Activated CD4-positive, alpha-beta T cell treated with anti-CD3 and anti-CD28 coated beads for 36 hours (primary cell): ENCODE measurements around the gene ZC4H2. TPM values are rescaled to one million over a fixed set of nuclear protein-coding genes. Genes with fewer than 3 reads are reported as not detected.
"Not testable (repeated sequence)": the region's sequence is repeated elsewhere in the genome, so short reads cannot be mapped to it uniquely, and the experiment has no call there.

Source experiments
- ATAC-seq: fragments of 200-7000 bp; cut with Tn5 transposase; one replicate; pipeline ENCODE4 v1.10.0; 2021; ENCODE audit warnings: mild to moderate bottlenecking, moderate library complexity
- CTCF ChIA-PET: fragments of 350-600 bp; sonication (Branson Sonifier 250); formaldehyde crosslinking; loops from one replicate; lab custom pipeline; 2021; ENCODE audit warnings: antibody characterized with exemption; lab: Charles Lee
- POLR2A ChIA-PET: fragments of 350-600 bp; sonication (Branson Sonifier 250); formaldehyde crosslinking; loops from one replicate; lab custom pipeline; 2021; ENCODE audit warnings: antibody characterized with exemption, inconsistent platforms; lab: Charles Lee
- DNase-seq: peaks from one replicate; pipeline ENCODE4 v3.0.0-alpha.2; 2020
- H3K27ac Mint-ChIP-seq: one replicate; pipeline ENCODE4 v1.8.0; 2021; ENCODE audit warnings: mixed read lengths
- H3K27me3 Mint-ChIP-seq: one replicate; pipeline ENCODE4 v1.8.0; 2021; ENCODE audit warnings: mixed read lengths
- H3K36me3 Mint-ChIP-seq: one replicate; pipeline ENCODE4 v1.8.0; 2021; ENCODE audit warnings: low read depth, mixed read lengths
- H3K4me1 Mint-ChIP-seq: one replicate; pipeline ENCODE4 v1.8.0; 2021; ENCODE audit warnings: mixed read lengths
- H3K4me3 Mint-ChIP-seq: one replicate; pipeline ENCODE4 v1.8.0; 2021; ENCODE audit warnings: mild to moderate bottlenecking, moderate library complexity, mixed read lengths
- H3K9me3 Mint-ChIP-seq: one replicate; pipeline ENCODE4 v1.8.0; 2021; ENCODE audit warnings: low read depth, mixed read lengths
- intact Hi-C, 2 experiments: fragments of 100-400 bp; cut with DNase I in 1 of 2; cut with micrococcal nuclease in 1 of 2; formaldehyde crosslinking; loops; one replicate each; pipeline versions ENCODE4 v1.14.2 to v1.15.1; 2022 to 2024; cut with DNase I, micrococcal nuclease
- total RNA-seq, 2 experiments: library from RNA; stranded (reverse); gene quantifications; one replicate each; pipeline ENCODE4 v1.2.3, GENCODE V29; 2021

ZC4H2 gene
- total RNA-seq = 10 to 100 TPM; 14.7 to 18.8 TPM

GRCh38 chrX:64975989-64976672, at the start of gene ZC4H2:
TSS of gene ZC4H2 (minus strand) at chrX:64976450. CDS start at chrX:64976377, 73 bp downstream.
- DNase-seq (peak; percentile 81), ATAC-seq (peak; percentile 99)
- Mint-ChIP-seq H3K36me3 (peaks cover 5% of the 10 kb centered on the region), H3K9me3 (no peaks in the 10 kb centered on the region), H3K27me3 (no peaks in the 10 kb centered on the region), H3K4me3 (peak within 1 kb of the TSS; percentile 94), H3K27ac (peak within 1 kb of the TSS; percentile 81), H3K4me1 (peaks cover 18% of the 10 kb centered on the region)
- intact Hi-C loops = loop anchor here (1.0 to 10.0 kb wide), 6 partner anchors 58 to 771 kb away; partner anchors contain the start of genes MTMR8 (in 2 of the 2), AMER1 (in 1 of the 2), LAS1L (in 1 of the 2) and ZC3H12B (in 1 of the 2)
- CTCF ChIA-PET = interaction anchor here (0.6 to 0.8 kb wide), 3 partner anchors 9 to 476 kb away, joined by 3 read pairs; no protein-coding TSS in a partner anchor
- POLR2A ChIA-PET = interaction anchor here (0.7 kb wide), 1 partner anchor 692 kb away, joined by 3 read pairs; no protein-coding TSS in a partner anchor

- Mint-ChIP-seq H3K27ac (no peak overlapping the region), H3K27me3 (no peaks in the 10 kb centered on the region), H3K36me3 (peaks cover 6% of the 10 kb centered on the region), H3K4me1 (no peaks in the 10 kb centered on the region), H3K4me3 (no peak overlapping the region), H3K9me3 (peaks cover 3% of the 10 kb centered on the region)
- no peak for ATAC-seq
- no peak for DNase-seq
- intact Hi-C loops = no loop called here
- CTCF ChIA-PET = interaction anchor here (0.7 to 1.1 kb wide), 2 partner anchors 17 to 1058 kb away, joined by 3 to 6 read pairs; partner anchors contain the start of gene ZC3H12B
- POLR2A ChIA-PET = no interaction called here
These were observed 41.2 kb upstream of the ZC4H2 start for GRCh38 chrX:65017451-65017850.

- CTCF ChIA-PET = no interaction called here
- Mint-ChIP-seq H3K4me3 (no peak overlapping the region), H3K36me3 (no peaks in the 10 kb centered on the region), H3K4me1 (no peaks in the 10 kb centered on the region), H3K27ac (no peak overlapping the region), H3K9me3 (no peaks in the 10 kb centered on the region), H3K27me3 (no peaks in the 10 kb centered on the region)
- ATAC-seq (no peak), DNase-seq (no peak)
- intact Hi-C loops = no loop called here
- POLR2A ChIA-PET = no interaction called here
These were observed 38.0 kb upstream of the ZC4H2 start for GRCh38 chrX:65014230-65014629.

- Mint-ChIP-seq H3K36me3 (peaks cover 6% of the 10 kb centered on the region), H3K4me3 (no peak overlapping the region), H3K9me3 (peaks cover 6% of the 10 kb centered on the region), H3K4me1 (no peaks in the 10 kb centered on the region), H3K27ac (no peak overlapping the region), H3K27me3 (no peaks in the 10 kb centered on the region)
- DNase-seq (no peak), ATAC-seq (no peak)
- ChIA-PET POLR2A (no interaction called here), CTCF (no interaction called here)
- intact Hi-C loops = no loop called here
These were observed 33.2 kb upstream of the ZC4H2 start for GRCh38 chrX:65009459-65009858.

GRCh38 chrX:65002208-65002607, 26.0 kb upstream of the ZC4H2 start:
- H3K27me3 Mint-ChIP-seq, H3K4me3 Mint-ChIP-seq, H3K27ac Mint-ChIP-seq, CTCF ChIA-PET, DNase-seq, ATAC-seq, intact Hi-C loops, H3K4me1 Mint-ChIP-seq, POLR2A ChIA-PET: not testable (repeated sequence)
- Mint-ChIP-seq H3K9me3 (peaks cover 13% of the 10 kb centered on the region), H3K36me3 (peaks cover 13% of the 10 kb centered on the region)

- ATAC-seq (no peak), DNase-seq (no peak)
- Mint-ChIP-seq H3K27me3 (no peaks in the 10 kb centered on the region), H3K36me3 (peaks cover 6% of the 10 kb centered on the region), H3K9me3 (peaks cover 5% of the 10 kb centered on the region), H3K4me1 (no peaks in the 10 kb centered on the region), H3K27ac (no peak overlapping the region), H3K4me3 (no peak overlapping the region)
- intact Hi-C loops = no loop called here
- POLR2A ChIA-PET = no interaction called here
- CTCF ChIA-PET = no interaction called here
These were observed 20.6 kb upstream of the ZC4H2 start for GRCh38 chrX:64996805-64997204.

- intact Hi-C loops = no loop called here
- Mint-ChIP-seq H3K27me3 (no peaks in the 10 kb centered on the region), H3K36me3 (peaks cover 2% of the 10 kb centered on the region), H3K4me3 (no peak overlapping the region), H3K27ac (no peak overlapping the region), H3K4me1 (no peaks in the 10 kb centered on the region), H3K9me3 (peaks cover 2% of the 10 kb centered on the region)
- DNase-seq (no peak), ATAC-seq (no peak)
- POLR2A ChIA-PET = no interaction called here
- CTCF ChIA-PET = no interaction called here
These were observed 18.0 kb upstream of the ZC4H2 start for GRCh38 chrX:64994131-64994798.

GRCh38 chrX:64977830-64978229, 1.6 kb upstream of the ZC4H2 start:
- ChIA-PET CTCF (no interaction called here), POLR2A (no interaction called here)
- Mint-ChIP-seq H3K9me3 (no peaks in the 10 kb centered on the region), H3K4me1 (peaks cover 18% of the 10 kb centered on the region), H3K36me3 (no peaks in the 10 kb centered on the region), H3K27me3 (no peaks in the 10 kb centered on the region), H3K4me3 (no peak overlapping the region), H3K27ac (no peak overlapping the region)
- intact Hi-C loops = loop anchor here (5.0 to 10.0 kb wide), 2 partner anchors 581 to 583 kb away; partner anchors contain the start of gene MTMR8 (in 2 of the 2)
- ATAC-seq (no peak), DNase-seq (peak; percentile 4)

- ChIA-PET POLR2A (no interaction called here), CTCF (interaction anchor here (0.8 kb wide), 1 partner anchor 8 kb away, joined by 3 read pairs; no protein-coding TSS in a partner anchor)
- Mint-ChIP-seq H3K9me3 (no peaks in the 10 kb centered on the region), H3K4me1 (peaks cover 18% of the 10 kb centered on the region), H3K27me3 (no peaks in the 10 kb centered on the region), H3K4me3 (peak overlapping the region; percentile 94), H3K27ac (no peak overlapping the region), H3K36me3 (peaks cover 2% of the 10 kb centered on the region)
- no peak for ATAC-seq
- no peak for DNase-seq
- intact Hi-C loops = loop anchor here (5.0 to 10.0 kb wide), 2 partner anchors 580 to 582 kb away; partner anchors contain the start of gene MTMR8 (in 2 of the 2)
These were observed 801 bp upstream of the ZC4H2 start for GRCh38 chrX:64977051-64977450.

GRCh38 chrX:64976673-64977040, 407 bp upstream of the ZC4H2 start:
- DNase-seq (no peak), ATAC-seq (peak; percentile 13)
- intact Hi-C loops = loop anchor here (1.0 to 10.0 kb wide), 6 partner anchors 58 to 771 kb away; partner anchors contain the start of genes MTMR8 (in 2 of the 2), AMER1 (in 1 of the 2), LAS1L (in 1 of the 2) and ZC3H12B (in 1 of the 2)
- H3K27me3 Mint-ChIP-seq = no peaks in the 10 kb centered on the region
- H3K4me3 Mint-ChIP-seq = peak overlapping the region; percentile 94
- peak overlapping the region; percentile 81 for H3K27ac Mint-ChIP-seq
- CTCF ChIA-PET = interaction anchor here (0.6 to 0.8 kb wide), 3 partner anchors 9 to 475 kb away, joined by 3 read pairs; no protein-coding TSS in a partner anchor
- peaks cover 5% of the 10 kb centered on the region for H3K36me3 Mint-ChIP-seq
- H3K4me1 Mint-ChIP-seq = peaks cover 18% of the 10 kb centered on the region
- H3K9me3 Mint-ChIP-seq = no peaks in the 10 kb centered on the region
- POLR2A ChIA-PET = no interaction called here

GRCh38 chrX:64975491-64975890, 759 bp downstream of the ZC4H2 start:
- Mint-ChIP-seq H3K4me3 (peak overlapping the region; percentile 94), H3K27me3 (no peaks in the 10 kb centered on the region), H3K9me3 (no peaks in the 10 kb centered on the region), H3K36me3 (peaks cover 6% of the 10 kb centered on the region), H3K4me1 (peaks cover 18% of the 10 kb centered on the region), H3K27ac (peak overlapping the region; percentile 81)
- intact Hi-C loops = loop anchor here (5.0 to 10.0 kb wide), 2 partner anchors 578 to 581 kb away; partner anchors contain the start of gene MTMR8 (in 2 of the 2)
- ATAC-seq (peak; percentile 14), DNase-seq (peak; percentile 39)
- CTCF ChIA-PET = no interaction called here
- POLR2A ChIA-PET = interaction anchor here (0.6 to 0.7 kb wide), 2 partner anchors 11 to 693 kb away, joined by 3 read pairs; no protein-coding TSS in a partner anchor
